Non-pigmented ciliary epithelial cell (primary cell): ENCODE results near the gene NKTR.

Source experiments
- DNase-seq: peaks from one replicate; pipeline ENCODE4 v3.0.0-alpha.2; 2010; ENCODE audit warnings: low read depth

Gene NKTR

DNA sequence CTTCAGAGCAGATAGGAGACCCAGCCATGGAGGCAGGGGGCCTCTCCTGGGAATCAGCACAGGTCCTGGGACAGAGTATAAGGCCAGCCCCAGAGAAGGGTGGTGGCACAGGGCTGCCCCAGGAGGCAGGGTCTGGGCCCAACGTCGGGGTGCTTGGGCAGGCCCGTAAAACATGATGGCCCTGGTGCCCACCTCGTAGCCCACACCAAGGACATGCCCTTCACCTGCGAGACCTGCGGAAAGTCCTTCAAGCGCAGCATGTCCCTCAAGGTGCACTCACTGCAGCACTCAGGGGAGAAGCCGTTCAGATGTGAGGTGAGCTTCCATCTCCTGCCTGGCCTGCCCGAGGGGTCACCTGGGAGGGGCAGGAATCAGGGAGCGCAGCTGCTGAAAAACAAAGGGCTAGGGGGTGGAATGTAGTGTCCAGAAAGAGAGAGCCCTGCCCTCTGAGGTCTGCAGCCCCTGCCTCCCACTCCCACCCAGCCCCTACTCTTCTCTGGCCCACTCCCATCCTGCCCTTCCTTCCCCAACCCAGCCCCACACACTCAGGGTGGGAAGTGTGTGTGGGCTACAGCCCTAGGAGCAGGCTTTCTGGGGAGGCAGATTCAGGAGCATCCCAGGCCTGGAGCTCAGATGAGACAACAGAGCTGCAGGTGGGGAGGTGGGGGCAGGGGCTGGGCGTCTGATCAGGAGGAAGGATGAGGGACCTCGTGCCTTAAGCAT lies 62.5 kb downstream of the NKTR start:
- DNase-seq = no peak

DNA sequence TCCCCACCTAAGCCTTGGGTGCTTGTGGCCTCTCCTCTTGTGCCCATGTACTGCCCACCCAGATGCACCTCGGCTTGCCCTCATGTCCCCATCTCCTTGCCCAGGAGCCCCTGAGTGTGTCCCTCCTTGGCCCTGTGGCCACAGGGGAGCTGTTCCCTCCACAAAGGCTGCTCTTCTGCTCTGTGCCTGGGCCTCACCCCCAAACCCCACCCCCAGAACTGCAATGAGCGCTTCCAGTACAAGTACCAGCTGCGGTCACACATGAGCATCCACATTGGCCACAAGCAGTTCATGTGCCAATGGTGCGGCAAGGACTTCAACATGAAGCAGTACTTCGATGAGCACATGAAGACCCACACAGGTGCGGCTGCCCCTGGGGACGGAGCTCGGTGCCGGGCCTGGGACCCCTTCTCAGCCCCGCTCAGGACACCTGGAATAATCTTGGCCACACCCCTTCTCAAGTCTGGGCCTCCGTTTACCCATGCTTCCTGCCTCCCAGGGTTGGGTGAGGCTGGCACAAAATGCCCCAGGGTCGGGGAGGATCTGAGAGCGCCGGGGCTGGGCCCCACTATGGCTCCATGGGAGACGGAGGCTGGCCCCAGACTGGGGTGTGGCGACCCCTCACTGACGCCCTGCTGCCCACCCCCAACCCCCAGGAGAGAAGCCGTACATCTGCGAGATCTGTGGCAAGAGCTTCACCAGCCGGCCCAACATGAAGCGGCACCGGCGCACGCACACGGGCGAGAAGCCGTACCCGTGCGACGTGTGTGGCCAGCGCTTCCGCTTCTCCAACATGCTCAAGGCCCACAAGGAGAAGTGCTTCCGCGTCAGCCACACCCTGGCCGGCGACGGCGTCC lies 63.3 kb downstream of the NKTR start:
- DNase-seq = no peak

DNA sequence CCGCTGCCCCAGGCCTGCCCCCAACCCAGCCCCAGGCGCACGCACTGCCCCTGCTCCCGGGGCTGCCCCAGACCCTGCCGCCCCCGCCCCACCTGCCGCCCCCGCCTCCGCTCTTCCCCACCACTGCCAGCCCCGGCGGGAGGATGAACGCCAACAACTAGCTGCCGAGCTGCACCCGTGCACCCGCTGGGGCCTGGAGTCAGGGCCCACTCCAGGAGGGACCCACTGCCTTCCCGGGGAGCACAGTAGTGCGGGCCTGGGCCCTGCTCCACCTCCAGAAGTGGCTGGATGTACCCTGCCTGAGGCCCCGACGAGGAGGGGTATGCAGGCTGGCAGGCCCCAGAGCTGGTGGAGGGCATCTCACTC lies 63.9 kb downstream of the NKTR start:
- no peak for DNase-seq

DNA sequence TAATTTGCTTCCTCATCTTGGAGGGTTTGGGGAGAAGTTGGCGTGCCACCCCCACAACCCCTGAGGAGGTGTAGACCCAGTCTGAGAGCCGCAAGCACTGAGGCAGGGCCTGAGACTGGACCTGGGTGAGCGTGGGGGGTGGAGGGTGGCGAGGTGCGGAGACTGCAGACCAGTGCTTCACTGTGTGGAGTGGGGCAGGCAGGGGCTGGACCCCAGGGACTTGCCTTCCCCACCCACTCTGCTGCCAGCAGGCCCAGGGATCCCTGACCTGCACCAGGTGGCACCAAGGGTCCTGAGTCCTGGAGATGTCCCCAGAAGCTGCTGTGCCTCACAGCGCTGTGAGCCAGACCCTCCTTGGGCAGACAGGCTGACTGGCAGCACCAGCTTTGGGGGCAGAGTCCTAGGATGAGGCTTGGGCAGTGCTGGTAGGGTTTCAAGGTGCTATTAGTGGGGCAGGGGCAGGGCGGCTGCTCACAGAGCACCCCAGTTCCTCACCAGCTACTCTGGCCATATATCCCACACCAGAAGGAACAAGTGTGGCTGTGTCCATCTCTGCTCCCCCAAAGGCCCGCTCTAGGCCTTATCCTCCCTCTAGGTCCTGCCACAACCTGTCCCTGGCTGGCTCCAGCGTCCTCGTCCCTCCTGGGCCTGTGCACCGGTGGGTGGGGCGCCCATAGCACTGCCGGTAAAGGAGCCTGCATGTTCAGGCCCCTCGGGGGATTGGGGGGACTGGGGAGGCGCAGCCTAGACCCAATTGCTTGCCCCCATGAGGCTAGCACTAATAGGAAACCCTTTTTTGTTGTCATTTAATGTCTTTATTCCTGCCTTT lies 64.8 kb downstream of the NKTR start:
- no peak for DNase-seq

DNA sequence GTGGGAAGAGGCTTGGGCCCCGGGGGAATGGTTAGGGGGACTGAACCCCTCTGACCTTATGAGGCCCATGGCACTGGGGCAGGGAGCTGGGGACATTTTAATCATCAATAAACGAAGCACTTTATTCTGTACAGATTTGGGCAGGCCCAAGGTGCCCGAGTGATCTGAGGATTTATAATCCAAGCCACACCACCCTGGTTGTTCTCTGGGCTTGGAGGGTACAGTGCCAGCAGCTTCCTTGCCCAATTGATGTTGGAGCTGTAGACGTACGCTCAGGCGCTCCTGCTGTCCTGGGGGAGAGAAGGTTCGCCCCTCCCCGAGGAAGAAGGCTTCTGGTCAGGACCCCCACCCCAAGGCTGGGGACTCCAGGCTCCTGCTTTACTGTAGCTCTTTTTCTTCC lies 65.5 kb downstream of the NKTR start:
- no peak for DNase-seq

DNA sequence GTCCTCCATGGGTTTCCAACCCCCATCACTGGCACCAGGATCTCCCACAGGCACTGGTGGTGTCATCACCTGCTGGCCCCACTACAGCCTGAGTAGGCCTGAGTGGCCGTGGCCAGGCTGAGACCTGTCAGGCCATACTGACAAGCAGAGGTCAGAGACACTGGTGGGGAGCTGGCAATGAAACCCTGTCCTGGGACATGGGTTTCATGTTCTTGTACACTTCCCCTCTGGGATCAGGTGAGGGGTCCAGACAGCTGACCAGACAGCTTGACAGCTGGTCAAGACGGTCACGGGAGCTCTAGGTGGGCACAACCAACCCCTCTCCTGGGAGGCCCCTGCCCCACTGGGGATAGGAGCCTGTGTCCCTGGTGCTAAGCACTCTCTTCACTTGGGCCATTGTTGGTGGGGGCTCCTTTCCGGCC lies 66.1 kb downstream of the NKTR start:
- DNase-seq = no peak

DNA sequence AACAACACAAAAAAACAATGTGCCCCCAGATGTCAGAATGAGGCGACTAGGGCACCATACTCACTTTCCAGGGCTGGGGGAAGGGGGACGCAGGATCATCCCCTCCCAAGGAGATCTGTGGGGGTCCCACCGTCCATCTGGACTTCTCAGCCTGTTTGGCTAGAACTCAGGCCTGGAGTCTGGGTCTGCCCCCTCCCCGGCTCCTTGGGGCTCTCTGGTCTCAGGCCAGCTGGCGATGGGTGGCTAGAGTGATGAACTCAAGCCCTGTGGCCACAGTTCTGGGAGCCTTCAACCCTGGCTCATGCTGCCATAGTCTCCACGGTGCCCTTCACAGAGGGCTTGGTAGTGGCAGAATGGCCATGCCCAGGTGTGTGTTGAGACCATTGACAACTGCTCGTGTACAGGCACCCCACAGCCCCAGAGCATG lies 66.6 kb downstream of the NKTR start:
- DNase-seq = no peak

DNA sequence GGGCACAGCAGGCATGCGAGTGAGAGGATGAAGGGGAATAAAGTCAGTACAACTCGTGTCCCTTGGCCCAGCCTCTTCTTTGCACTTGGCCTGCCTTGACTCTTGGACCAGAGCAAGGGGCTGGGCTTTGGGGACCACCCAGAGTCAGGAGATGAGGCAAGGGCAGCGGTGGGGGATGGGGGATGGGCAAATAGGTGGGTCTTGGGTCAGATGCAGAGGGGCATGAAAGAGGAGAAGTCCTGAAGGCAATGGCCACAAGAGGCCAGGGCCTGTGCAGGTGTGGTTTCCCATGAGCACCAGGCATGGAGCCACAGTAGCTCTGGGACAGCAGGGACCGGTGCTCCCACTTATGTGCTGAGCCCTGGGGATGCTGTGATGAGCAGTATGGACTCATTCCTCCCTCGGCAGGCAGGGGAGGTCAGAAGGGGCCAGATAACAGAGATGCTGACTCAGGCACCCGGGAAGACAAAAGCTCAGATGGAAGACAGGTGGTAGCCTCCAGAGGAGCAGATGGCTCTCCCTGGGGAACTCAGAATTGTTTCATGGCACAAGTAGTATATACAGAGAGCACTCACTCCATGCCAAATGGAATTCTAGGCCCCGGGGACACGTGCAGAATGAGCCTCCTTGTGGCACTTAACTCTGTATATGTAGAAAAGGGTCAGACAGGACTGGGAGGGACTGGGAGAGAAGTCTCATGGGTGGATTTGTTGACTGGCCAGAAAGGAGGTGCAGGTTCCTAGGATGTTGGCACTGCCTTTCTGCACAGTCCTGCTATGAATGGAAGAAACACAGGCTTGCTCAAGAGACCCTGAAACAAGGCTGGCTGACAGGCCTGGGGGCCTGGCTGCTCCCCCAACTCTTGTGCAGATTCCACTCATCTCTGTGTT lies 67.3 kb downstream of the NKTR start:
- no peak for DNase-seq

DNA sequence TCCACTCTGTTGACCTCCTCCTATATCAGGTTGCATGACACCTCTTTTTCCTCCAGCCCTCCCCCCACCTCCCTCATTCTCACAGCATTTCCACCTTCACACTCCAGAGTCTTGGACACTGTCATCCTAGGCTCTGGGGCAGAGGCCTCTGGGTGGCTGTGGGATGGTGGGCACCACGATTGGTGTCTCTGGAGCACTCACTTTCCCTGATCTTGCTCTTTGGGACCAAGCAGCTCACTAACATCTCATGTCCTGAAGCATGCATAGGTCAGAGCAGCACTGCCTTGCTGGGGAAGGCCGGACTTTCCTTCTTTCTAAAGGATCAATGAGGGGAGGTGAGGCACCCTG lies 67.9 kb downstream of the NKTR start:
- DNase-seq = no peak

DNA sequence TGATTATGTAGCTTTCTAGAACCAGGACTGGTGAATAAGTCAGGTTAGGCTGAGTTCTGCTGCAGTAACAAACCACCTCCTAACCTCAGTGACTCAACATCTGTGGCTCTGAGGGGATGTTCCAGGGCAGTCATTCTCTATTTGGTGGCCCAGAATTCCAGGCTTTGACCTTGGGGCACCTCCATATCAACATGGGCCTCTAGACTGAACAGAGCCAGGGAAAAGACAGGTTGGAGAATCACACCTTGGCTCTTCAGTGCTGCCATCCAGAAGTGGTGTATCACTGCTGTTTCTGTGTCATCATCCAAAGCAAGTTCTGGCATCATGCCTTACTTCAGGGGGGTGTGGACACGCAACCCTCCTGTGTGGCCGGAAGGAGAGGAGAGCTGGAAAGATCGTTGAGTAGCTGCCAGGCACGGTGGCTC lies 68.3 kb downstream of the NKTR start:
- DNase-seq = no peak

DNA sequence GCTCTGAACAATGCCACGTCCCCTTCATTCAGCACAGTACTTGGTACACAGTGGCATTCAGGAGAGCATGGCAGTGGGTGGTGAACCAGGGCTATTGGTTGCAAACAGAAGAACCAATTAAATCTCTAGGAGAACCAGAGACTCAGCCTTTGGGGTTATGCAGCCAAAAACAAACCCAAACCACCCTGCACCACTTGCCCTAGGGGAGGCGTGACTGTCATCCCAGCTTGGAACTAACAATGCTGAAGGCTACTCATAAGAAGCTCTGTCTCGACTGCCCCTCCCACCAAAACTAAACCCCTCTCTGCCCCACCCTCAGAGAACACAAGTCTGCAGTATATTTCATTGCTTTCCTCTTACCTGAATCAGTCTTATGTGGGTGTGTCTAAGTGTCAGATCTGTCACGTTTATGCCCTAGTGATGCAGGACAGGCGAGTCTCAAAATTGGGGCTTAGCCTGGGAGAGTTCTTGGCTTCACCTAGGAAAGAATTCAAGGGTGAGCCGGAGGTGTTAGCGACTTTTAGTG lies 69.6 kb downstream of the NKTR start:
- no peak for DNase-seq

DNA sequence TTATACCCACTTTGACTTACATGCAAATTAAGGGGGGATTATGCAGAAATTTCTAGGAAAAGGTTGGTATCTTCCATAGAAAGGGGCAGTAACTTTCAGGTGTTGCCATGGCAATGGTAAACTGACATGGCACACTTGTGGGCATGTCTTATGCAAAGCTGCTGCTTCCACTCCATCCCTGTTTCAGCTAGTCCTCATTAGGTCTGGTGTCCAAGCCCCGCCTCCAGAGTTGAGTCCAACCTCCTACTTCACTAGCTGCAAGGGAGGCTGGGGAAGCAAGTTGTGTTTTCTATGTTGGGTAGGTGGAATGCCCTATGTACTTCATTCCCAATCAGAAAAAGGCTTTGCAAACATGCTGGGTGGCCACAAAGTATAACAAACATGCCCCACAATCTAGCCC lies 70.2 kb downstream of the NKTR start:
- DNase-seq = no peak

DNA sequence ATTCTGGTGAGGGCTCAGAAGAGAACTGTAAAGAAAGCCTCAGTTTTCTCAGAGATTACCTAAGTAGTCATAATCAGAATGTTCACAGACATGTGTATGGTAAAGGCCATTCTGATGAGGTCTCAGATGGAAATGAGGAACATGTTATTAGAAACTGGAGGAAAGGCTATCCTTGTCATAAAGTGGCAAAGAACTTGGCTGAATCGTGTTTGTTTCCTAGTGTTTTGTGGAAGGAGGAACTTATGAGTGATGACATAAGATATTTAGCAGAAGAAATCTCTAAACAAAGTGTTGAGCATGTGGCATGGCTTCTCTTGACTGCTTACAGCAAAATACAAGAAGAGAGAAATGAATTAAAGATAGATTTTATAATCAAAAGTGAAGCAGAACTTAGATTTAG lies 72.0 kb downstream of the NKTR start:
- DNase-seq = no peak

DNA sequence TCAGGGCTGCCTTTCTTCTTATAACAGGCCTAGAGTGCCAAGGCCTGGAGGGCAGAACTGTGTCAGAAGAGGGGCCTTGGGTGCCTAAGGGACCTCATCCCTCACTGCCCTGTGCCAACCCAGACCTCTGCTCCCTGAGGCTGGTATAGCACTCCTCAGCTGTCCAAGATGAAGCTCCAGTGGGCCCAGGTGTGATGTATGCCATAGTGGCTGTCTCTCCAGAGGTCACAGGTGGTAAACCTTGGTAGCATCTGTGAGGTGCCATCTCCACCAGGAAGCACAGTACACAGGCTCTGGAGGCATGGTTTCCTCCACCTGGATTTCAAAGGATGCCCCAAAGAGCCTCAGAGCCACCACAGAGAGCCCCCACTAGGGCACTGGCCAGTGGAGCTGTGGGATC lies 72.6 kb downstream of the NKTR start:
- DNase-seq = no peak

DNA sequence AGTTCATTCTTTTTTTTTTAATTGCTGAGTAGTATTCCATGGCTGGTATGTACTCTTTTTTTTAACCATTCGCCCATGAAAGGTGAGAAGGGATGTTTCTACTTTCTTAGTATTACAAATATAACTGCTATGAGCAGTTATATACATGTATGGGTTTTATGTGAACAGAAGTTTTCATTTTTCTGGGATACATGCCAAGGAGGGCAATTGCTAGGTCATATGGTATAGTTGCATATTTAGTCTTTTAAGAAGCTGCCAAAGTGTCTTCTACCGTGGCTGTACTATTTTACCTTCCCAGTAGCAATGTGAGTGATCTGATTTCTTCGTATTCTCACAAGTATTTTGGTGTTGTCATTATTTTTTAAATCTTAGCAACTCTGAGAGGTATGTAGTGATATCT lies 73.7 kb downstream of the NKTR start:
- no peak for DNase-seq

DNA sequence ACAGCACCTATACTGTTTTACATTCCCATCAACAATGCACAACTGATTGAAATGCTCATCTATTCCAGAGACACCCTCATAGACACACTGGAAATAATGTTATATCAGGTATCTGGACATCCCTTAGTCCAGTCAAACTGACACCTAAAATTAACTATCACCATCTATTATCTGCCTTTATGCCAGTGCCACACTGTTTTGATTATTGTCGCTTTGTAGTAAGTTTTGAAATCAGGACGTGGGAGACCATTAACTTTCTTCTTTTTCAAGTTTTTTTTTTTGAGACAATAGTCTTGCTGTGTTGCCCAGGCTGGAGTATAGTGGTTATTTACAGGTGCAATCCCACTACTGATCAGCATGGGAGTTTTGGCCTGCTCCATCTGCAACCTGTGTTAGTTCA lies 75.4 kb downstream of the NKTR start:
- DNase-seq = no peak

DNA sequence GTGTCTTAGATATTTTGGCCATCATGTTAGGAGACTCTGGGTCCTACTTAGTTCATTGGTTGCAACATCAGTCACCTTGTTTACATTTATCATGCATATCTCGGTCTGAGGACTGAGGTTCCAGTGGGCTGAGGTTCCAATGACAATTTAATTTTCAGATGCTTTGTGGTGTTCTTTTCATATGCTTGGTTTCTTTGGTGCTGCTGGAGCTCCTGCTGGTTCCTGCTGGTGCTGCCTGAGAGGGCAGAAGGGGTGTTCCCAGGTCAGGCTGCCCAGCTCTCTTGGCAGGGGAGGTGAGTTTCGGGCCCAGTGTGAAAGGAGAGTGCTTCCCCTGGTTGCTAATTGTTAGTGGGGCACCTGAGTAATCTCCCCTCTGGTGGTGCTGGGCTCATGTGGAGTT lies 78.0 kb downstream of the NKTR start:
- DNase-seq = no peak

DNA sequence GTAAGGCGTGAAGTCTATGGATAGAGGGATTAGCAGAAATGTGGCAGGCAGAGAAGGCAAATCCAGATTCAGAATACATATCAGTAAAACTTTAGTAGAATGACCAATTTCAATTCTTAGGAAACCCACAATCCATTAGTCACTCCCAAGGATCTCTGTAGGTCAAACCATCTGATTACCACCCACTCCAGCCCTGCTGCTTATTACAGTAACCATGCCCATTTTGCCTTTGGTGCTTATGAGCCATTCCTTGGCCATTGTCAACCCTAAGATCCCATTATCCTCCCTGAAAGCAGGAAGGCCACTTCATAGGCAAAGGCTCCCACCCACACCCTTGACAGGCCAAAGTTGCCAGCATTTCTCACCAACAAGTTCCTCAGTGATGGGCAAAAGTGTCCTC lies 79.8 kb downstream of the NKTR start:
- DNase-seq = peak; percentile 23

DNA sequence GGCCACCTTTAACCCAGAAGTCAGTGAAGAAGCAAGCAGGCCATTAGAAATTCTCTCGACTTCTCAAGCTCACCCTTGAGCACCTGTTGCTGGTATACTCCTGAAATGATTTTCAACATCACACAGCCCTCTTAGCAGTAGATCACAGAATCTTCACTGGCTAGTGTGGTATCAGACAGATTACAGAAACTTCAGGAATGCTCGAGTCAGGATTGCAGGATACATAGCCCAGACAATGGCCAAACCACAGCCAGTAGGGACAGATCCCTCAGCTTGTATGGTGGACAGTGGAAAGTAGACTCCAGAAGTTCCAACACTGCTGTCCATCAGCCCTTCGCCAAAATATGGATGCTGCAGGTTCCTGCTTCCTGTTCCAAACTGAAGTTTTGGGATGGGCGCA lies 80.3 kb downstream of the NKTR start:
- no peak for DNase-seq

DNA sequence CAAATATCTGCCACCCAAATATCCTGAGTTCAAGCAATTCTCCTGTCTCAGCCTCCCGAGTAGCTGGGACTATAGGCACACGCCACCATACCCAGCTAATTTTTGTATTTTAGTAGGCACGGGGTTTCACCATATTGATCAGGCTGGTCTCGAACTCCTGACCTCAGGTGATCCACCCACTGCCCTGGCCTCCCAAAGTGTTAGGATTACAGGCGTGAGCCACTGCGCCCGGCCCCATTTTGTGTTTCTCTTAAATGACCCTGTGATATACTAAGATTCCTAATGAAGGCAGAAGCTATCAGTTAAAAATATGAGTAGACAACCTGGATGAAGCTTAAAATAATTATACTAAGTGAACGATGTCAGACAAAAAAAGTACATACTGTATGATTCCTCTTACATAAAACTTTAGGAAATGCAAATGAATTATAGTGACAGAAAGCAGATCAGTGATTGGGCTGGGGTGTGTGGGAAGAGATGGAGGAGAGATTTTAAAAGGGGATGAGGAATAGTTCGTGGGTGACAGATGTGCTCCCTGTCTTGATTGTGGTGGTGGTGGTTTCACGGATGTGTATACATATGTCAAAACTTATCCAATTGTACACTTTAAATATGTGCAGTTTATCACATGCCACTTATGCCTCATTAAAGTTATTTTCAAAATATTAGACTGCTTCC lies 81.0 kb downstream of the NKTR start:
- DNase-seq = no peak
